ENCODE results near the gene TMSB4X. TPM values are rescaled to one million over a fixed set of nuclear protein-coding genes. Genes with fewer than 3 reads are reported as not detected.

Gene TMSB4X
- total and polyA plus RNA-seq, 3 donors from 2014 or later: 384 to 1,448 (median 669) TPM

DNA sequence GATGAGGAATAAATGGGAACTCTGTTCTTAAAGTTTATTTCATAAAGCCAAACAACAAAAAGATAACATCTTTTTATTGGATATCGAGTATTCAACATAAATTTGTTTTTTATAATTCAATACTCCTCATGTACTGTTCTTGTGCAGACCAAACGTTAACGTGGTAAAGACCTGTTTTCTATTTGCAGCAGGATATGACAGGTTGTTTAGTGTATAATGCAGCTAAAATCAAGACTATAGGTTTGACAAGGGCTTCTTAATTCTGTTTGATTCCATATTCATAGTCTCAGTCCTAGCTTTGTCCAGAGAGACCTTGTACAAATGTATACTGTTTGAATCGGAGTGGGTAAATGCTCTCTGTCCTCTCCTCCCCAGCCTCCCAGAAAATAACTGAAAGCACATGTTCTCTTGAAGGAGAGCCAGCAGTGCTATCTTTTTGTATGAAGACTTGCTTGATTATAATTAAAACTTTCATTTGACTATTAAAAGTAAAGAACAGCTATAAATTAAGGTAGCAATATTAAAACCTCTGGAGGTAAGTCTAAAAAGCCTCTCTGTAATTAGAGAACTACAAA lies 17.7 kb downstream of the TMSB4X start:
- DNase-seq: no peak
- Histone ChIP-seq H3K27me3 (no peaks in the 10 kb centered on the region), H3K4me3 (no peak overlapping the region), H3K4me1 (no peaks in the 10 kb centered on the region), H3K27ac (no peak overlapping the region), H3K9me3 (no peaks in the 10 kb centered on the region), H3K36me3 (ENCODE audit: low read depth, missing control alignments) (no peaks in the 10 kb centered on the region)
- intact Hi-C loops (cut with DNase I; ENCODE audit: low total_unique reads): no loop called here
- TF ChIP-seq POLR2A (IDR thresholded peaks at IDR 0.05): no peak
- TF ChIP-seq, protein P1, sequence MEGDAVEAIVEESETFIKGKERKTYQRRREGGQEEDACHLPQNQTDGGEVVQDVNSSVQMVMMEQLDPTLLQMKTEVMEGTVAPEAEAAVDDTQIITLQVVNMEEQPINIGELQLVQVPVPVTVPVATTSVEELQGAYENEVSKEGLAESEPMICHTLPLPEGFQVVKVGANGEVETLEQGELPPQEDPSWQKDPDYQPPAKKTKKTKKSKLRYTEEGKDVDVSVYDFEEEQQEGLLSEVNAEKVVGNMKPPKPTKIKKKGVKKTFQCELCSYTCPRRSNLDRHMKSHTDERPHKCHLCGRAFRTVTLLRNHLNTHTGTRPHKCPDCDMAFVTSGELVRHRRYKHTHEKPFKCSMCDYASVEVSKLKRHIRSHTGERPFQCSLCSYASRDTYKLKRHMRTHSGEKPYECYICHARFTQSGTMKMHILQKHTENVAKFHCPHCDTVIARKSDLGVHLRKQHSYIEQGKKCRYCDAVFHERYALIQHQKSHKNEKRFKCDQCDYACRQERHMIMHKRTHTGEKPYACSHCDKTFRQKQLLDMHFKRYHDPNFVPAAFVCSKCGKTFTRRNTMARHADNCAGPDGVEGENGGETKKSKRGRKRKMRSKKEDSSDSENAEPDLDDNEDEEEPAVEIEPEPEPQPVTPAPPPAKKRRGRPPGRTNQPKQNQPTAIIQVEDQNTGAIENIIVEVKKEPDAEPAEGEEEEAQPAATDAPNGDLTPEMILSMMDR (IDR thresholded peaks at IDR 0.05): no peak
- WGBS, 2 donors: 32 to 57% methylated on average over 4 of the region's 4 CpGs

DNA sequence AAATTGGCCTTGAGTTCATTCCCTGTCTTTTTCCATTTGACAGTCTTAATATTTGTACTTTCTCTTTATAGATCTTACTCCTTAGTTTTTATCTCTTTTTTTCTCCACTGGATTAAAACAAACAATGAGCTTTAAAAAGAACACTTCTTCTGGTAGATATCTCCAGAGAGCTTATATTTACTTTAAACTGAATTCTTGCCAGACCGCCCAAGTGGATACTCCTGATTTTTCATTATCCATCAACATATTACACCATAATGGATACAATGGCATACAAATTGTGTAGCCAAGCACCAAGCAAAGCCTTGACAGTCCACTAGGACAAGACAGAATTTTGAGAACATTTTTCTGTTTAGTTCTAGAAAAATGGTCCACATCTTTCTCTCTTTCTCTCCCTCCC lies 18.9 kb downstream of the TMSB4X start:
- Histone ChIP-seq H3K9me3 (no peaks in the 10 kb centered on the region), H3K4me3 (no peak overlapping the region), H3K27ac (no peak overlapping the region), H3K36me3 (ENCODE audit: low read depth, missing control alignments) (no peaks in the 10 kb centered on the region), H3K4me1 (peaks cover 4% of the 10 kb centered on the region), H3K27me3 (no peaks in the 10 kb centered on the region)
- WGBS, 2 donors: 48 to 64% methylated on average over 1 of the region's 1 CpG
- intact Hi-C loops (cut with DNase I; ENCODE audit: low total_unique reads): no loop called here
- DNase-seq: no peak
- TF ChIP-seq, protein P1 (IDR thresholded peaks at IDR 0.05): no peak

DNA sequence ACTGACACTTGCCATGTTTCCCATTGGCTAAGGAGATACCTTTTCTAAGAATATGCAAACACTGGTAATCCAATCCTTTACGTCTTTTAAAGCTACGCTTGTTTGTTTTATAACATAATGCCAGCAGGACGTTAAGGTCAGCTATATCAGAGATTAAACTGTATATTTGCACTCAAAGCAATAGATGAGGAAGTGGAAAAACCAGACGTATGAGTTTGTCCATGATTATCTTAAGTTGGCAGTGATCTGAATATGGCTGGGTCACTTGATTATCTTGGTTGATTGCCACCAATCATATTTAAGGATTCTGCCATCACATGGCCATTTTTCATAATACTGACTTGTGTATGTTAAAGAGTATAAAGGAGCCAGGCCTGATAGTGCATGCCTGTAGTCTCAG lies 19.4 kb downstream of the TMSB4X start:
- Histone ChIP-seq H3K36me3 (ENCODE audit: low read depth, missing control alignments) (no peaks in the 10 kb centered on the region), H3K4me3 (no peak overlapping the region)
- 79 to 81% methylated on average over 4 of the region's 4 CpGs for WGBS, 2 donors

DNA sequence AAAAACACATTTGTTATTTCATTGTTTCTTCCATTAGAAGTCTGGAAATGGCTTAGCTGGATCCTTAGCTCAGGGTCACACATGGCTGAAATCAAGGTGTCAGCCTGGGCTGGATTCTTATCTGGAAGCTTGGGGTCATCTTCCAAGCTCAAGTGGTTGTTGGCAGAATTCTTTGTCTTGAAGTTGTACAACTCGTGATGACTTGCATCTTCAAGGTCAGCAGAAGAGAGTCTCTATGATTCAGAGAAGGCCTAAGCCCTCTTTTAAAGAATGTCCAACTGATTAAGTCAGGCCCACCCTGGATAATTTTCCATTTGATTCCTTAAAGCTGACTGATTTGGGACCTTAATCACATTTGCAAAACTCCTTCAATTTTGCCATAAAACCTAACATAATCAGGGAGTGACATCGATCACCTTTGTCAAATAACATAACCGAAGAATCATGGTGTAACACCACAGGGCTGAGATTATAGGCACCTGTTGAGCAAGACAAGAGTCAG lies 22.1 kb downstream of the TMSB4X start:
- 77 to 83% methylated on average over 3 of the region's 3 CpGs for WGBS, 2 donors
- TF ChIP-seq, protein P1 (IDR thresholded peaks at IDR 0.05): no peak
- no peak for TF ChIP-seq POLR2A (IDR thresholded peaks at IDR 0.05)
- no peak overlapping the region for H3K27ac ChIP-seq
- H3K36me3 ChIP-seq (ENCODE audit: low read depth, missing control alignments): no peaks in the 10 kb centered on the region
- H3K4me3 ChIP-seq: no peak overlapping the region
- no peaks in the 10 kb centered on the region for H3K27me3 ChIP-seq
- intact Hi-C loops (cut with DNase I; ENCODE audit: low total_unique reads): no loop called here
- H3K4me1 ChIP-seq: peaks cover 4% of the 10 kb centered on the region
- DNase-seq: no peak
- H3K9me3 ChIP-seq: no peaks in the 10 kb centered on the region

More for the DNA sequence above, 19.4 kb downstream of the TMSB4X start:
- no peak overlapping the region for H3K27ac ChIP-seq
- peaks cover 4% of the 10 kb centered on the region for H3K4me1 ChIP-seq
- DNase-seq: no peak
- TF ChIP-seq, protein P1 (IDR thresholded peaks at IDR 0.05): no peak
- no peak for TF ChIP-seq POLR2A (IDR thresholded peaks at IDR 0.05)
- no peaks in the 10 kb centered on the region for H3K9me3 ChIP-seq
- no peaks in the 10 kb centered on the region for H3K27me3 ChIP-seq
- intact Hi-C loops (cut with DNase I; ENCODE audit: low total_unique reads): no loop called here

Data from testis (tissue), 3 donors.